Pericardium fibroblast (primary cell): ENCODE data around the gene ZNF530. TPM values are rescaled to one million over a fixed set of nuclear protein-coding genes. Genes with fewer than 3 reads are reported as not detected.

ENCODE experiments used
- total RNA-seq: library from RNA; depleted of rRNA; stranded (reverse); fragments of >200 nt; gene quantifications from 2 replicates; pipeline ENCODE4 v1.2.3, GENCODE V29; 2015

Gene ZNF530
- 4.0 and 4.2 TPM in 2 replicates for total RNA-seq

GRCh38 chr19:57599761-57600383 lies at the start of gene ZNF530:
TSS of gene ZNF530 (plus strand) at chr19:57599885. CDS start at chr19:57604346, 4,461 bp downstream.

GRCh38 chr19:57559404-57560025 lies 40.2 kb upstream of the ZNF530 start, which contains the start of gene ZNF550:
TSS of gene ZNF550 (minus strand) at chr19:57559863. CDS start at chr19:57559682, 181 bp downstream.

GRCh38 chr19:57578487-57579205 lies 21.0 kb upstream of the ZNF530 start, which contains the start of gene ZNF416:
TSS of gene ZNF416 (minus strand) at chr19:57578911. CDS start at chr19:57578704, 207 bp downstream.

GRCh38 chr19:57583521-57584416 lies 15.9 kb upstream of the ZNF530 start, which contains the start of gene ZIK1:
TSS of gene ZIK1 (plus strand) at chr19:57584145. CDS start at chr19:57584357, 212 bp downstream.

GRCh38 chr19:57613941-57614743 lies 14.5 kb downstream of the ZNF530 start, which contains the start of gene ZNF134:
TSS of gene ZNF134 (plus strand) at chr19:57614242. CDS start at chr19:57619469, 5,227 bp downstream.

GRCh38 chr19:57632987-57633831 lies 33.5 kb downstream of the ZNF530 start, which contains the start of gene ZNF211:
TSS of gene ZNF211 (plus strand) at chr19:57633168. CDS start at chr19:57633347, 179 bp downstream.

Other genes with a start within 250 kb of the ZNF530 start
- gene ZNF304, start 248.6 kb upstream of the ZNF530 start, total RNA-seq: 5.4 and 6.5 TPM in 2 replicates
- 25.3 and 28.2 TPM in 2 replicates for gene TRAPPC2B, start 236.3 kb upstream of the ZNF530 start, total RNA-seq
- gene ZNF547, start 236.3 kb upstream of the ZNF530 start, total RNA-seq: 2.1 and 3.8 TPM in 2 replicates
- 14.4 and 28.1 TPM in 2 replicates for gene ZNF548, start 210.0 kb upstream of the ZNF530 start, total RNA-seq
- gene ZNF17, start 188.7 kb upstream of the ZNF530 start, total RNA-seq: 1.9 and 4.3 TPM in 2 replicates
- 6.3 and 6.5 TPM in 2 replicates for gene ZNF749, start 164.6 kb upstream of the ZNF530 start, total RNA-seq
- gene VN1R1, start 142.7 kb upstream of the ZNF530 start, total RNA-seq: 0.17 and 0.23 TPM in 2 replicates
- 9.7 and 11.4 TPM in 2 replicates for gene ZNF772, start 122.3 kb upstream of the ZNF530 start, total RNA-seq
- 7.6 and 9.6 TPM in 2 replicates for gene ZNF419, start 112.1 kb upstream of the ZNF530 start, total RNA-seq
- gene ZNF773, start 99.9 kb upstream of the ZNF530 start, total RNA-seq: 7.7 and 10.4 TPM in 2 replicates
- 3.8 and 3.9 TPM in 2 replicates for gene ZNF549, start 72.5 kb upstream of the ZNF530 start, total RNA-seq
- 2.6 and 2.8 TPM in 2 replicates for gene ZNF550, start 40.0 kb upstream of the ZNF530 start, total RNA-seq
- 5.5 and 6.6 TPM in 2 replicates for gene ZNF416, start 21.0 kb upstream of the ZNF530 start, total RNA-seq
- 7.2 and 8.1 TPM in 2 replicates for gene ZIK1, start 15.7 kb upstream of the ZNF530 start, total RNA-seq
- 18.7 and 20.1 TPM in 2 replicates for gene ZNF134, start 14.4 kb downstream of the ZNF530 start, total RNA-seq
- gene ZNF211, start 33.3 kb downstream of the ZNF530 start, total RNA-seq: 6.0 and 7.7 TPM in 2 replicates
- gene ZSCAN4, start 69.0 kb downstream of the ZNF530 start, total RNA-seq: not detected in 2 replicates
- 5.8 and 14.0 TPM in 2 replicates for gene ZNF551, start 82.1 kb downstream of the ZNF530 start, total RNA-seq
- 2.3 and 4.3 TPM in 2 replicates for gene ZNF154, start 109.3 kb downstream of the ZNF530 start, total RNA-seq
- 6.2 and 7.0 TPM in 2 replicates for gene ZNF671, start 127.7 kb downstream of the ZNF530 start, total RNA-seq
- 4.7 and 9.1 TPM in 2 replicates for gene ZNF776, start 146.9 kb downstream of the ZNF530 start, total RNA-seq
- 4.7 and 12.6 TPM in 2 replicates for gene ZNF586, start 169.8 kb downstream of the ZNF530 start, total RNA-seq
- 0.85 and 2.6 TPM in 2 replicates for gene ZNF552, start 215.0 kb downstream of the ZNF530 start, total RNA-seq
- 7.9 and 10.6 TPM in 2 replicates for gene ZNF587B, start 230.4 kb downstream of the ZNF530 start, total RNA-seq
- gene ZNF587, start 250.0 kb downstream of the ZNF530 start, total RNA-seq: 9.0 and 15.4 TPM in 2 replicates